COLO668 (cell line): ENCODE data around the gene MMP1.

Experiments
- DNase-seq: peaks from one replicate; lab custom pipeline; 2025; ENCODE audit not compliant: unreplicated experiment; lab: John Stamatoyannopoulos, UW

The MMP1 gene

GRCh38 chr11:102798012-102798746 lies at the start of gene MMP1:
Gene MMP1 (minus strand): TSS chr11:102798160. CDS start chr11:102798092, 68 bp downstream.
- no peak for DNase-seq

GRCh38 chr11:102846292-102846691 lies 48.3 kb upstream of the MMP1 start:
- no peak for DNase-seq

- DNase-seq, result no peak
These were observed 45.5 kb upstream of the MMP1 start, which contains the start of gene MMP3 for GRCh38 chr11:102843489-102843888. Gene MMP3 (minus strand): TSS chr11:102843609. CDS start chr11:102843546, 63 bp downstream.

GRCh38 chr11:102842930-102843329 lies 45.0 kb upstream of the MMP1 start:
- DNase-seq, result no peak

- DNase-seq, result no peak
These were observed 42.1 kb upstream of the MMP1 start for GRCh38 chr11:102840018-102840417.

- DNase-seq, result no peak
These were observed 39.7 kb upstream of the MMP1 start for GRCh38 chr11:102837646-102838045.

GRCh38 chr11:102837156-102837555 lies 39.2 kb upstream of the MMP1 start:
- DNase-seq, result no peak

- DNase-seq, result no peak
These were observed 38.4 kb upstream of the MMP1 start for GRCh38 chr11:102836290-102836875.

- no peak for DNase-seq
These were observed 35.8 kb upstream of the MMP1 start for GRCh38 chr11:102833731-102834130.

- DNase-seq, result no peak
These were observed 34.7 kb upstream of the MMP1 start for GRCh38 chr11:102832612-102833011.

GRCh38 chr11:102831489-102832440 lies 33.8 kb upstream of the MMP1 start:
- no peak for DNase-seq

GRCh38 chr11:102831128-102831488 lies 33.1 kb upstream of the MMP1 start:
- DNase-seq, result no peak

- DNase-seq, result no peak
These were observed 32.2 kb upstream of the MMP1 start for GRCh38 chr11:102830001-102830727.

- no peak for DNase-seq
These were observed 31.5 kb upstream of the MMP1 start for GRCh38 chr11:102829316-102830000.

- no peak for DNase-seq
These were observed 26.6 kb upstream of the MMP1 start for GRCh38 chr11:102824556-102824955.

GRCh38 chr11:102819491-102819890 lies 21.5 kb upstream of the MMP1 start:
- no peak for DNase-seq

- DNase-seq, result no peak
These were observed 15.5 kb upstream of the MMP1 start for GRCh38 chr11:102813484-102813883.

GRCh38 chr11:102812188-102812587 lies 14.2 kb upstream of the MMP1 start:
- no peak for DNase-seq

GRCh38 chr11:102810950-102811660 lies 13.1 kb upstream of the MMP1 start:
- no peak for DNase-seq

GRCh38 chr11:102809971-102810370 lies 12.0 kb upstream of the MMP1 start:
- no peak for DNase-seq
